Panc1 (cell line): ENCODE measurements around the gene GALT. TPM values are rescaled to one million over a fixed set of nuclear protein-coding genes. Genes with fewer than 3 reads are reported as not detected.

Source experiments
- ATAC-seq: fragments of 200-7000 bp; cut with Tn5 transposase; 2 replicates; pipeline ENCODE4 v1.9.1; 2020; ENCODE audit warnings: mild to moderate bottlenecking, moderate library complexity
- BruUV-seq: library from RNA; stranded (reverse); fragments of 400-500 nt; replicated peaks from 2 replicates; lab custom pipeline; 2021; lab: Mats Ljungman, UMichigan
- CTCF ChIA-PET: fragments of 300-600 bp; sonication (Branson Sonifier 250); formaldehyde crosslinking; loops from one replicate; lab custom pipeline; 2022; ENCODE audit warnings: antibody characterized with exemption; lab: Charles Lee
- POLR2A ChIA-PET: fragments of 300-600 bp; sonication (Branson Sonifier 250); formaldehyde crosslinking; loops from one replicate; lab custom pipeline; 2022; ENCODE audit warnings: antibody characterized with exemption; lab: Charles Lee
- DNase-seq: peaks from one replicate; pipeline ENCODE4 v3.0.0-alpha.2; 2010; ENCODE audit warnings: low read depth, low spot score
- H3K27ac ChIP-seq: 2 replicates; pipeline ENCODE4 v1.5.1; 2011; ENCODE audit warnings: mild to moderate bottlenecking, low read length, inconsistent platforms
- H3K27me3 ChIP-seq: fragments of 200-500 bp; sonication (Bioruptor generic); 2 replicates; pipeline ENCODE4 v1.6.0; 2014; ENCODE audit warnings: low read length, inconsistent platforms; ENCODE audit not compliant: control insufficient read depth, insufficient read depth
- H3K36me3 ChIP-seq: fragments of 200-500 bp; sonication (Bioruptor generic); 2 replicates; pipeline ENCODE4 v1.5.1; 2014; ENCODE audit warnings: inconsistent platforms, mild to moderate bottlenecking, low read length, moderate library complexity; ENCODE audit not compliant: control insufficient read depth, insufficient read depth
- H3K4me1 ChIP-seq: 2 replicates; pipeline ENCODE4 v1.5.1; 2011; ENCODE audit warnings: inconsistent platforms, mild to moderate bottlenecking, low read length, moderate library complexity; ENCODE audit not compliant: control insufficient read depth, insufficient read depth
- H3K4me3 ChIP-seq, 2 experiments: 2 replicates each; pipeline ENCODE4 v1.5.1; 2011 to 2012; ENCODE audit warnings: low read depth in 2 of 2, low read length in 2 of 2, mild to moderate bottlenecking in 2 of 2, inconsistent platforms in 1 of 2, moderate library complexity in 1 of 2
- H3K9me3 ChIP-seq: fragments of 200-500 bp; sonication (Bioruptor generic); 2 replicates; pipeline ENCODE4 v1.5.1; 2014; ENCODE audit warnings: low read depth, mild to moderate bottlenecking, inconsistent platforms, low read length, moderate library complexity; ENCODE audit not compliant: control insufficient read depth, insufficient read depth
- POLR2AphosphoS5 ChIP-seq: IDR thresholded peaks from 2 replicates; pipeline ENCODE4 v1.6.1; 2012; ENCODE audit warnings: mild to moderate bottlenecking, low read depth, low read length, moderate library complexity
- REST ChIP-seq, 2 experiments: IDR thresholded peaks; 2 replicates each; pipeline ENCODE4 v1.6.1; 2011 to 2012; ENCODE audit warnings: low read depth in 2 of 2, control low read depth in 1 of 2, low read length in 1 of 2, mild to moderate bottlenecking in 1 of 2, moderate library complexity in 1 of 2; ENCODE audit not compliant: insufficient read depth in 1 of 2
- SIN3A ChIP-seq: IDR thresholded peaks from 2 replicates; pipeline ENCODE4 v1.6.1; 2012; ENCODE audit warnings: low read depth, mild to moderate bottlenecking, low read length, moderate library complexity, borderline replicate concordance; ENCODE audit not compliant: insufficient read depth
- TCF7L2 ChIP-seq: IDR thresholded peaks from 2 replicates; pipeline ENCODE4 v1.6.1; 2011; ENCODE audit warnings: mild to moderate bottlenecking, low read depth, low read length, inconsistent platforms
- in situ Hi-C: cut with HindIII; loops from 2 replicates; pipeline ENCODE4 v1.10.0; 2016; ENCODE audit warnings: low sequenced_read_pairs, low pct_unique_long_range_greater_than_20kb
- intact Hi-C: fragments of 100-400 bp; cut with micrococcal nuclease; formaldehyde crosslinking; loops from one replicate; pipeline ENCODE4 v1.10.0; 2022; ENCODE audit not compliant: unreplicated experiment
- total RNA-seq: library from RNA; stranded (reverse); gene quantifications from one replicate; pipeline ENCODE4 v1.2.1, GENCODE V29; 2021; ENCODE audit not compliant: unreplicated experiment
- TF ChIP-seq, protein P1 (sequence below): fragments of 450-650 bp; IDR thresholded peaks from 2 replicates; pipeline ENCODE4 v1.5.1; 2017; ENCODE audit warnings: mild to moderate bottlenecking

GALT gene
- total RNA-seq, 1 experiment from 2014 or later = 42.5 TPM

DNA sequence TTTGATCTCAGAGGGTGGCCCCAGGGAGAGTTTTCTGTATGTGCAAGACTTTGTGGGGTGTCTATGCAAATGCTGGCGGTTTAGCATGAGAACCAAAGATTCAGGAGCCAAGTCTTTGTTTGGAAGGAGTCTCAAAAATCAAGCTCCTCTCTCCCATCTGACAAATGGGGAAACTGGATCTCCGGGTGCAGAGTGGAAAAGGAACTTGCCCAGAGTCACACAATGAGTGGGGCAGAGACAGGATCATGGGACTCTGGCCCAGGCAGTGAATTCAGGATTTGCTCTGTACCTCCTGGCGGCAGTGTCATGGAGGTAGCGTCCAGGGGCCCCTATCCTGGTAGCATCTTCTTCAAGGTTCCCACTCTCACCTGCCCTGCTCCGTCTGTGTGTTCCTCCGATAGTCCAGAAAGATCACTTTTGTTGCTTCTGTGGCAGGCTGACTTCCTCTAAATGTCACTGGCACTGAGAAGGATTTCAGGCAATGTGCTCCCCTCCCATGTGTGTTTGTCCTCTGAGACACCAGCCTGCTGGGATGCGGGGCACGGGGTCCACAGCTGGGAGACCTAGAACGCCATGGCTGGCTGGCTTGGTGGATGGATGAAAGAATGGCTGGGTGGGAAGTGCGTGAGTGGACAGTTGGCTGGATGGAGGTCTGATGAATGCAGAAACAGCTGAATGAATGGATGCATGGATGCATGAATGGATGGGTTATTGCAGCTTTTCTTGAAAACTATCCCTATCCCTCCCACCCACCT, 41.0 kb downstream of the GALT start:
- Histone ChIP-seq H3K36me3 (no peaks in the 10 kb centered on the region), H3K27ac (no peak overlapping the region), H3K27me3 (no peaks in the 10 kb centered on the region), H3K4me3 (no peak overlapping the region), H3K9me3 (no peaks in the 10 kb centered on the region), H3K4me1 (no peaks in the 10 kb centered on the region)
- POLR2A ChIA-PET = no interaction called here
- intact Hi-C loops = no loop called here
- no peak for ATAC-seq
- TF ChIP-seq REST (IDR thresholded peaks at IDR 0.05; ENCODE audit: insufficient read depth in 1 of 2, low read depth in 2 of 2, low read length in 1 of 2) (no peak), SIN3A (no peak), TCF7L2 (0 out of 2 replicates have a peak, but pooled peaks have one; percentile 25), POLR2AphosphoS5 (no peak)
- TF ChIP-seq, protein P1, sequence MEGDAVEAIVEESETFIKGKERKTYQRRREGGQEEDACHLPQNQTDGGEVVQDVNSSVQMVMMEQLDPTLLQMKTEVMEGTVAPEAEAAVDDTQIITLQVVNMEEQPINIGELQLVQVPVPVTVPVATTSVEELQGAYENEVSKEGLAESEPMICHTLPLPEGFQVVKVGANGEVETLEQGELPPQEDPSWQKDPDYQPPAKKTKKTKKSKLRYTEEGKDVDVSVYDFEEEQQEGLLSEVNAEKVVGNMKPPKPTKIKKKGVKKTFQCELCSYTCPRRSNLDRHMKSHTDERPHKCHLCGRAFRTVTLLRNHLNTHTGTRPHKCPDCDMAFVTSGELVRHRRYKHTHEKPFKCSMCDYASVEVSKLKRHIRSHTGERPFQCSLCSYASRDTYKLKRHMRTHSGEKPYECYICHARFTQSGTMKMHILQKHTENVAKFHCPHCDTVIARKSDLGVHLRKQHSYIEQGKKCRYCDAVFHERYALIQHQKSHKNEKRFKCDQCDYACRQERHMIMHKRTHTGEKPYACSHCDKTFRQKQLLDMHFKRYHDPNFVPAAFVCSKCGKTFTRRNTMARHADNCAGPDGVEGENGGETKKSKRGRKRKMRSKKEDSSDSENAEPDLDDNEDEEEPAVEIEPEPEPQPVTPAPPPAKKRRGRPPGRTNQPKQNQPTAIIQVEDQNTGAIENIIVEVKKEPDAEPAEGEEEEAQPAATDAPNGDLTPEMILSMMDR = no peak
- BruUV-seq = no TSS peak
- CTCF ChIA-PET = interaction anchor here (2.9 kb wide), 1 partner anchor 15 kb away, joined by 10 read pairs; no protein-coding TSS in a partner anchor
- DNase-seq = no peak
- in situ Hi-C loops = no loop called here

DNA sequence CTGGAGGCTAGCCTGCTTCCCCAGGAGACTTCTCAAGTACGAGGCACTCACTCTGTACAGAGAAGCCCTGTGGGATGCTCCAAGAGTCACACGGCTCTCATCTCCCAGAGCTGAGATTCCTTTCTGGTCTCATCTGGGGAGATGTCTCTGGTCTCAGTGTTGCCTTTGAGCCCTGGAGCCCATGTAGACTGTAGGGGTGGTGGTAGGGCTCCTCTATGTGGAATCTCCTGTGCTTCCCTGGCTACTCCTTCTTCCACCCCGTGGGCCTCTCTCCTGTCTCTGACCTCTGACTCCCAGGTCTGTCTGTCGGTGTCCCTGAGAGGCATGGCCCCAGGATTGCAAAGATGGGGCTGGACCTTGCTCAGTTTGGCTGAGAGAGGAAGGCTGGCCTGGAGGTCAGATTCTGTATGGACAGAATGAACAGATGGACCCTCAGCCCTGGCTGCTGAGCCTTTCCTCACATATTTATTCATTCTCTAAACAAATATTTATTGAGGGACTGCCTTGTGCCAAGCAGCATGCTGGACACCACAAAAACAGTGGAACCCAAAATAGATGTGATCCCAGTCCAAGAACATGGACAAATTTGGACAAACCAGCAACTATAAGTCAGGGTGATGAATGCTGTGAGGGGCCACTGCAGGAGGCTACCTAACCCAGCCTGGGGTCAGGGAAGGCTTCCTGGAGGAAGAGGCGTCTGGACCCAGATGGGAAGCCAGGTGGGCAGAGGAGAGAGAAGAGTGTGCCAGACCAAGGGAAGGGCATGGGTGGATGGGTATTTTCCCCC, 42.0 kb downstream of the GALT start:
- intact Hi-C loops (no loop called here), in situ Hi-C loops (no loop called here)
- no peak overlapping the region for H3K4me3 ChIP-seq
- CTCF ChIA-PET = interaction anchor here (0.7 kb wide), 1 partner anchor 681 kb away, joined by 3 read pairs; no protein-coding TSS in a partner anchor
- no peak for ATAC-seq
- POLR2A ChIA-PET = no interaction called here
- no peaks in the 10 kb centered on the region for H3K36me3 ChIP-seq
- TF ChIP-seq, protein P1 = no peak
- no TSS peak for BruUV-seq
- no peak for DNase-seq
- H3K27ac ChIP-seq = no peak overlapping the region
- no peaks in the 10 kb centered on the region for H3K9me3 ChIP-seq
- H3K4me1 ChIP-seq = no peaks in the 10 kb centered on the region
- H3K27me3 ChIP-seq = no peaks in the 10 kb centered on the region
